HG03060 (cell line): ENCODE data around the gene TCF12.
"Not testable (repeated sequence)": the region's sequence is repeated elsewhere in the genome, so short reads cannot be mapped to it uniquely, and the experiment has no call there.

ENCODE experiments used
- ATAC-seq: cut with Tn5 transposase; IDR thresholded peaks from one replicate; pipeline ENCODE4 v1.9.1; 2021; ENCODE audit warnings: low read depth, moderate number of reproducible peaks; ENCODE audit not compliant: unreplicated experiment

Gene TCF12

GRCh38 chr15:57082054-57082728 is 163.7 kb downstream of the TCF12 start:
- ATAC-seq: no peak

- no peak for ATAC-seq
Observed at GRCh38 chr15:57084192-57084591, 165.7 kb downstream of the TCF12 start.

- ATAC-seq: no peak
Observed at GRCh38 chr15:57085267-57085666, 166.8 kb downstream of the TCF12 start.

GRCh38 chr15:57086857-57087427 is 168.5 kb downstream of the TCF12 start:
- ATAC-seq: no peak

- no peak for ATAC-seq
Observed at GRCh38 chr15:57089815-57090495, 171.5 kb downstream of the TCF12 start.

GRCh38 chr15:57090496-57090859 is 172.0 kb downstream of the TCF12 start:
- ATAC-seq: no peak

- ATAC-seq: no peak
Observed at GRCh38 chr15:57091636-57092035, 173.2 kb downstream of the TCF12 start.

GRCh38 chr15:57092252-57092651 is 173.8 kb downstream of the TCF12 start:
- ATAC-seq: no peak

GRCh38 chr15:57094321-57095257 is 176.1 kb downstream of the TCF12 start:
- ATAC-seq: no peak

GRCh38 chr15:57095896-57096295 is 177.5 kb downstream of the TCF12 start:
- ATAC-seq: no peak

- ATAC-seq: no peak
Observed at GRCh38 chr15:57097246-57097645, 178.8 kb downstream of the TCF12 start.

- ATAC-seq: not testable (repeated sequence)
Observed at GRCh38 chr15:57097919-57098543, 179.6 kb downstream of the TCF12 start.

- ATAC-seq: no peak
Observed at GRCh38 chr15:57098896-57099295, 180.5 kb downstream of the TCF12 start.

- no peak for ATAC-seq
Observed at GRCh38 chr15:57100136-57100539, 181.7 kb downstream of the TCF12 start.

GRCh38 chr15:57102858-57103257 is 184.4 kb downstream of the TCF12 start:
- ATAC-seq: no peak

GRCh38 chr15:57108296-57108695 is 189.9 kb downstream of the TCF12 start:
- ATAC-seq: no peak

GRCh38 chr15:57109005-57109404 is 190.6 kb downstream of the TCF12 start:
- no peak for ATAC-seq

GRCh38 chr15:57111002-57111401 is 192.6 kb downstream of the TCF12 start:
- no peak for ATAC-seq

- no peak for ATAC-seq
Observed at GRCh38 chr15:57112178-57112577, 193.7 kb downstream of the TCF12 start.

- no peak for ATAC-seq
Observed at GRCh38 chr15:57114070-57114469, 195.6 kb downstream of the TCF12 start.
